Measurements from ENCODE around the gene LPP.

The LPP gene

DNA sequence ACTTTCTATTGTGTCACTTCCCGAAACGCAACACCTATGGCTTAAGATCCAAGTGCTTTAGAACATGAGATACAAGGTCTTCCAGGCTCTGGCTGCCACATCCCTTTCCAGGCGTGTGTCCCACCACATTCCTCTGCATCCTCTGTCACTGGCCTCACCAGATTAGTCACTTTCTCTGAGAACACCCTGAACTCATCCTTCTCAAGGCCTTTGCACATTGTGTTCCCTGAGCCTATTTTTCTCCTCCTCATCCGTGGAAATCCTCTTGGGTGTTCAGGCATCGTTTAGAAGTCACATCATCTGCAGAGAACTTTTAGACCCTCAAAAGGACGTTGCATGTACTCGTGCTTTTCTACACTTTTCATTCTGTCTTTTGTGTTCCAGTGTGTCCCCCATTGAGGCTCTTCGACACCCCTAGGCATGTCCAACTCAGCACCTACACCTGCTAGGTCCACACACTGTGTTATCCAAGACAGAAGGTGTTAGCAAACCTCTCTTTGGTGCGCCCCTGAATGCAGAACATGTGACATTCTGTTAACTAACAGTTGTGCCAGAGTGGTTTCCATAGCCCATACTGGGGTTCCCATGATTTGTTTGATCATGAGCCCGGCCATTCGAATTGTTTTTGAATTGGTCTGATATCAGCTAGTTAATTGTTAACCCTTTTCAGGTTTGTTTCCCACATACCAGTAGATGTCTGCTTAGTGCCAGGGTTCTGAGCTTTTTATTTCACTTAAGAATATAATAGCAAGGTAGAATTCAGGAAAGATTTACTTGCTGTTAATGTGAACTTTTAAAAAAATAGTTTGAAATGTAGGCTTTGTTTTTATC lies 67.2 kb downstream of the LPP start:
- no peak for DNase-seq (ENCODE audit: low read depth in 2 of 2)

DNA sequence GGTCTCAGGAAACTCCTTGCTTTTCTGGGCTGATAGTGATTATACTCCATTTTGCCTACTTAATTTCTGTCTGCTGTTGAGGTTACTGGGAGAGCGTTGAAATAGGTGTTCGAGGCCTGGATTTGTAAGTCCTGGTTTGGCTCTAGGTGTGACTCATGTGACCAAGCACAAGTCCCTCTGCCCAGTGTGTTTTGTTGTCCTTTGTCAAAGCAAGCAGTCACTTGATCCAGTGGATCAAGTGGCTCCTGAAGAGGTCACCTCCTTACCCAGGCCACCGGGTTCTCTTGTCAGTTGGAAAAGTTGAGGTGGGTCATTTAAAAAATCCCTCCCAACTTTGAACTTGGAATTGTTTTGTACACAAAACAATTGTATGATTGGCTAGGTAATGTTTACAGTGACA lies 70.0 kb downstream of the LPP start:
- no peak for DNase-seq (ENCODE audit: low read depth in 2 of 2)

DNA sequence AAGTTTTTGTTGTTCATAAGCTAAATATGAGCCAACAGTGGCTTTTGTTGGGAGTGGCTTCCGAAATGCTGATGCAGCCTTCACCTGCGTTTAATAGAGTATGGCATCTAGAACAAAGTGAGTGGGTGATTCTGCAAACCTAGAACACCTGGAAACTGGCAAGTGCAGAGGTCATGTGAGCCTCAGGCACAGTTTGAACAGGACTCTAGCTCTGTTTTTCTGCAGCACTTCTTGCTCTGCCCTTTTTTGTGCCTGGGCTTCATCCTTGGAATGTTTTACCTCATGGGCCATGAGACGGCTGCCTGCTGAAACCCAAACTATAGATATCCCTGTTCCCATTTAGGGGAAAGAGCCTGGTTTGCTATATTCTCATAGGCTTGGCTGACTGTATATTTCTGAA lies 73.5 kb downstream of the LPP start:
- no peak for DNase-seq (ENCODE audit: low read depth in 2 of 2)

DNA sequence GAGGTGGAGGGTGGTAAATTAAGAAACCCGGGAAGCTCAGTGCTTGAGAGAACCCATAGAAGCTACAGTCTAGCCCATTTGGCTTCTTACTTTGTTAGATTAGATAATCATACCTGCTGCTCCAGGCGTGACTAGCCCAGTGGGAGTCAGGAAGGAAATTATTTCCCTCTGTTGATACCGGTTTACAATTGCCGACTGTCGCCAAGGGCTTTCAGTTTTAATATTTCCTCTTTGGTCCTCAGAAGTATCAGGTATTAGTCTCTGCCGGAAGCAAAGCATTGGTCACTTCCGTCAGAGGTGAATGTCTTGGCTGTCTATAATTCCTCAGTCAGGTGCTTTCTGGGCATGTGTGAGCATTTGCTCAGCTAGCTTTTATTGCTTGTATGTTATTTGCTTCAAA lies 75.2 kb downstream of the LPP start:
- no peak for DNase-seq (ENCODE audit: low read depth in 2 of 2)

DNA sequence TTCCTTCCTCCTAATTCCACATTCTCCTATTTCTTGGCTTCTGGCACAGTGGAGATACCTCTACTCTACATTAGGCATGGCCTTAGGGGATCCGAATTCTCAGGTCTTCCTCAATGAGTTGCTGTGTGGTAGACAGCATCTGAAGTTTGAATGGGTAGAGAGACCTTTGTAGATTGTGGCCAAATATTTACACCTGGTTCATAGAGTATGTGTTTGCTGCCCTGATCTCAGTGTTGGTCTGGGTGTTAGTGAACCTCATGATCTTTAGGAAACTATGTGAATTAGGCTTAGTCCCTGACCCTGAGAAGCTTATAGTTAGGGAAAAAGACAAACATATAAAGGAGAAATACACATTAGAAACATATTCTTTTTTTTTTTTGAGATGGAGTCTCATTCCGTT lies 75.8 kb downstream of the LPP start:
- DNase-seq (ENCODE audit: low read depth in 2 of 2): no peak

DNA sequence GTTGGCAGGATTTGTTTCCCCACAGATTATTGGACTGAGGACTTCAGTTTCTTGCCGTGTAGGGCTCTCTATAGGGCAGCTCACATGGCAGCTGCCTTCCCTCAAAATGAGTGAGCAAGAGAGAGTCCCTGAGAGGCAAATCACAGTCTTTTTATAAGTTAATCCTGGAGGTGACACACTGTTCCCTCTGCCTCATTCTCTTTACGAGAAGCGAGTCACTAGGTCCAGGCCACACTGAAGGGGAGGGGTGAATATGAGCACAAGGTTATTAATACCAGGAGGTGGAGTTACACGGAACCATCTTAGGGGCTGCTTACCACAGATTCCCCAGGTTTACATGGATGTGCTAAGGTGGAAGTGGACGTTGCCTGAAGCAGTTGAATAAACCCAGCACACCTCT lies 77.0 kb downstream of the LPP start:
- no peak for DNase-seq (ENCODE audit: low read depth in 2 of 2)

DNA sequence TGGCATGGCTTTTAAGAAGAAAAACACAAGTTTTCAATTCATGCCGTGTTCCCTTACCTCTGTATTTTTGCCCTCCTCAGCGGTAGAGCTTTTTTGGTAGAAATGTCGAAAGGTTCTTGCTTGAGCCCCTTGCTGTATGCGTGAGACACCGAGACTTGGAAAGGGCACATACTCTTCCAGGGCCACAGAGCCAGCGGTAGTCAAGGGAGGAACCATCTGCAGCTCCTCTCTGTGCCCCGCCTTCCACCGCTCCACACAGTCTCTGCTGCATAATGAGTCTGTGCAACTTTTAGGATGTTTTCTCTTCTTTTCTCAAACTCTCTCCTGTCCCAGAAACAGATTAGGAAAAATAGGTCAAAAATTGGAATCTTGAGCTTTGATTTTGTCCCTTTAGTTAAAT lies 77.5 kb downstream of the LPP start:
- DNase-seq (ENCODE audit: low read depth in 2 of 2): no peak

DNA sequence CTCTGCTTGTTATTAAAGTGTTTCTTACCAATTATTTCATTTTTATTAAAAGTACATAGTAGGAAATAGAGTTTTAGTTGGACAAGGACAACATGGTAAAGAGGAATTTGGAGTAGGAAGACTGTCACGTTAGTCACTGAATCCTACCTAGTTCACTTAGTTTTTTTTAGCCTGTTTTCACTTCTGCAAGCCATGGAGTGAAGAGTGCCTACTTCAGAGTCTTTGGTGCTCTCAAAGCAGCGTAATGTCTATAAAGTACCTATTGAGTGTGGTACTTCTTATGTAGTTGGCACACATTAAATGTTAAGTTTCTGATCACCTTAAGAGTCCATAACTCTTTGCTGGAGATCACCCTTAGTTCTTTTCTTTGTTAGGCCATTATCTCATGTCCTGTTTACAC lies 78.7 kb downstream of the LPP start:
- no peak for DNase-seq (ENCODE audit: low read depth in 2 of 2)

DNA sequence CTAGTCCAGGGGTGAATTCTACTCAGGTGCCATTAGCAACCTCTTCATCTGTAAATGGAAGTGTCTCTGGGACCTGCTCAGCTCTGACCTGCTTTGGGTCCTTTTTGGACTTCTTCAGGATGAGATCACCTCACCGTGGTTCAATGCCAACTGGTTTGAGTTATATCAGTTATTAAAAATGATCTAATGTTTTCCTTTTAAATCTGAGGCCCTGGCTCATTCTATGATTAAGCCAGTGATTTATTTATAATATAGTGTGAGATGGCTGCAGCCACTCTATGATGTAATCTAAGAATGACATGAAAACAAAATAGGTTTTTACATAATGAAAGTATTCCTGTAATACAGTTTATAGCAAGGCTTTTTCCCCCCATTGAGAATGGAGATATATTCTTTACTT lies 79.4 kb downstream of the LPP start:
- DNase-seq (ENCODE audit: low read depth in 2 of 2): no peak

DNA sequence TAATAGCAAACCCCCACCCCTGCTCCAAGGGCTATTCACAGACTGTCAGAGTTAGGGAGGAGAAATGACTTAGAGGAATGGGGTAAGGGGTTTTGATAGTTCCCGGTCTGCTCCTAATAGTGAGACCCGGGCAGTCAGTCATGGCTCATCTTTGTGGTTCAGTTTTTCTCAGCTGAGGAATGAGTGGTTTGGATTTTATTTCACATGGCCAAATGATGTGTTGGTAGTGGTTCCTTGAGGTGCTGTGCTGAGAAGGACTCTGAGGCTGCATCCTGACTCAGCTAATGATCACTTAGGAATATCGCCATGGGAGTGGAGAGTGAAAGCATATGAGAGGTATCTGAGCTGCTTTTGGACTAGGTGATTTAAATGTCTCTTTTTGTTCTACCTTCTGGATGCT lies 80.2 kb downstream of the LPP start:
- DNase-seq (ENCODE audit: low read depth in 2 of 2): no peak

DNA sequence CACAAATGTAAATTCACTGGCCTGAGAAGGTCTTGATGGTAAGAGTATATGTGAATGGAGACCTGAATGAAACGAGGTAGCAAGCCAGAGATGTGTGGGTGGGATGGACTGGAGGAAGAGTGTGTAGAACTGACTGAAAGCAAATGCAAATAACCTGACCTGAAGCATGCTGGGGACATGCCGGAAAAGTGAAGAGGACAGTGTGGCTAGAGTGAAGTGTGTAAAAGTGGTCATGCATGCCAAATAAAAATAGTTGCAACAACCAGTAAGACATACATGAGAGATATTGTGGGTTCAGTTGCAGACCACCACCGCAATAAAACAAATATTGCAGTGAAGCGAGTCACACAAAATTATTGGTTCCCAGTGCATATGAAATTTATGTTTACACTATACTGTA lies 82.3 kb downstream of the LPP start:
- DNase-seq (ENCODE audit: low read depth in 2 of 2): no peak

DNA sequence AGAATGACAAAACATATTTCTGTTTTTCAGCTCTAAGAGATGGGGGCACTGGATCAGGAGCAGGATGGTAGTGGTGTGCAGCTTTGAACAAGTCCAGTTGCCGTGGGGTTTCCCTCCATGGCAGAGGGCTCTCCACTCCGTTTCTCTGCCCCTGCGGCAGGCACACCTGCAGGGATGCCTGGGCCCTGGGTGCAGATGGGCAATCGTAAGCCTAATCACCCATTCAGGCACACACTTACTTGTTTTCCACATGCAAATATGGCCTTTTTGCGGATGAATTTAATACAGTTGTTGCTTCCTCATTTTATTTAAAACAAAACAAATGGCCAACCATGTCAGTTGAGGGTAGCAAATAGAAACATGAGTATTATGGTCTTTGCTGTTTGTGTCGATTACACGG lies 85.1 kb downstream of the LPP start:
- no peak for DNase-seq (ENCODE audit: low read depth in 2 of 2)

DNA sequence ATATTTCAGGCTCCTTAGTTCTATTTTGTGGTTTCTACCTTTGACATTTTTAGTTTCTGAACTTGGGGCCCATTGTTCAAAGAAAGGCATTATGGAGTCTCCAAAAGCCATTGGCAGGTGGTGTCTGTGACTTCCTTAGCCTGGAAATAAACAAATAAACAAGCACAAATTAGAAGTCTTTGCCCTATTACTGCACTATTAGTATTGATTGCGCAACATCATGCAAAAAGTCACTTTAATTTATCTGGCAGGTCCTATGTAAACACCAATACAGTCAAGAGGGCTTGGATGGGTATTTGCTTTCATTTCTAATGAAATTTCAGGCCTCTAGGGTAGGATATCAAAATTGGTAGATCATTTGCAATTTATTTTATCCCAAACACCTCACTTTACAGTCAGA lies 85.6 kb downstream of the LPP start:
- DNase-seq (ENCODE audit: low read depth in 2 of 2): no peak

DNA sequence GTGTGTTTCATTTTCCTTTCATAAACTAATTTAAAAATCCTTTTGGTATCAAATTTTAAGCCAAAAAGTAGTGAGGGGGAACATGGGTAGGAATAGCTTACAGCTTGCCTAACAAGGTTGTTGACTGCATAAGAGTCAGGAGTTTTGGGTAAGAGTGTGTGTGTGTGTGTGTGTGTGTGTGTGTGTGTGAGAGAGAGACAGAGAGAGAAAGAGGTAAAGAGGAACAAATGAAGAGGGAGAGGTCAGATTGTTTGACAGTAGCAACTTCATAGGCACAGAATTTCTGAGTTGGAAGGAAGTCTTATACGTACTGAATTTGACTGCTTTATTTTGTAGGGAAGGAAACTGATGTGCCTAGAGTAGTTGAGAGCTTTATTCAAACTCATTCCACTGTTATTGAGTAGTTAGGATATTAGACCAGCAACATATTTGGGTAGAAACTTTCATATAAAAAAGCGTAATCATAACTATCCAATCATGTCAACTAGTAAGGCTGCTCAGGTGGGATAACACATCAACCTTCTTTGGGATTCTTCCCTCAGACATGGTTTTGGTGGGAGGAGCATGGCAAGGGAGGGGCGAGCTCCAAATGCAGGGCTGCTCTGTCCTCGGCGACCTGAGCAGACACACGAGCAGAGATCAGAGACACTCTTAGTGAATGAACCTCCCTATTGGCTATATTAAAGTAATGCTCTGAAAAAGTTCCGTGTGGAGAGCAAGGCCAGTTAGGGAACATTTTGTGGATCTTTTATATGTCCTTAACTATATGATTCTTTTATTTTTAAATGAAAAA lies 86.4 kb downstream of the LPP start:
- DNase-seq (ENCODE audit: low read depth in 2 of 2): no peak

DNA sequence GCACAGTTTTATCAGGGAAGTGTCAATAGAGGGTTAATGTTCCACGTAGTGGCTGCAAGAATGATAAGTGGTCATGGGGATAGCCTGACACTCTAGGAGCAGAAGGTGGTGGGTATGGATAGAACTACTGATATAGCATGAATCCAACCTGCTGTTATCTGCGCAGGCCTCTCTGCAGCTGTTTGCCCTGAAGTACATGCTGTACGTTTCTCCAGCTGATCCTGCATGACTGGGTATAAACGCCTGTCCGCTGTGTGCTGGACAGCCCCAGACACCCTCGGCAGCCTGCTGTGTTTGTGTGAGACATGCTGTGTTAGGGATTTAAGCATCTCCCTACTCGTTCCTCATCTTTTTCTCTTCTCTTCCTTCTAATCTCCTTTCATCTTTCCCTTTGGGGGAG lies 87.1 kb downstream of the LPP start:
- DNase-seq (ENCODE audit: low read depth in 2 of 2): no peak

DNA sequence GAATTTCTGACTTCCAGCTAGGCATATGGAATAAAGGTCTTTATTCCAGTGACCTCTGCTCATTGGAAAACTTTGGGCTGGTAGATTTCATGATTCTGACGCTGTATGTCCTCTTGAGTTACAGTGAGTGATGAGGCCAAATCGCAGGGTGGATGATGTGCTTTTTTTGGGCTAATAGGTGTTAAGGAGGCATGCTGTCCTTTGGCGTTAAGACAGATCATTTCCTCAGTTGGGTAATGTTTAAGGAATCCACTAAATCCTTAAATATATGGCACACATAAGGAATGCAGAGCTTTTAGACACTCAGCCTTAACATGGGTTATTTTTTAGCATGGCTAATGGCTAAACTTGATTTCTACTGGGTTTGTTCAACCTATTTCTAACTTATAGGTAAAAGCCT lies 87.9 kb downstream of the LPP start:
- DNase-seq (ENCODE audit: low read depth in 2 of 2): no peak

DNA sequence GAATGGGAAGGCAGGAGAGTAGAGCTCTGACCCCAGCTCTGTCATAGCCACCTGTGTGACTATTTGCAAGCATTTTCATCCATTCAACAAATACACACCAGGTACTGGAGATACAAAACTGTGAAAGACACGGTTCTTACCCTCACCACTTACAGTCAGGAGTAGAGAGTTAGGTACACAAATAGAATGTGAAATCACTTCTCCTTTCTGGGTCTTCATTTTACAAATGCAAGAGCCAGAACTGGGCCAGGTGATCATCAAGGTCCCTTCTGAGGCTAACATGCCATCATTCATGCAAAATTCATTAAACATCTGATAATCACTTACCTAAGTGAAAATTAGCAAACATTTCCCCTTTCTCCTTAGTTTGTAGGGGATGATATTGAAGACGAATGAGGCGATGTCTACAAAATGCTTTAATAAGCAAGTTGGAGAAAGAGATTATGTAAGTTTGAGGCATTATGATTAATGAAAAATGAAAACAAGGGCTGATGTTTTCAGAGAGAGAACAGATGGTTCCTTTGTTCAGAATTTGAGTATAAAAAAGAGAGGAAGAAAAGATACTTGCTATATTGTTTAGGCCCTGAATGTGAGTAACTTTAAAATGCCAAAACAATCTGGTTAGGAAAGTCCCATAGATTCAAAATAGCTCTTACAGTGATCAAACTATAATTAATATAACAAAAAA lies 88.6 kb downstream of the LPP start:
- no peak for DNase-seq (ENCODE audit: low read depth in 2 of 2)

DNA sequence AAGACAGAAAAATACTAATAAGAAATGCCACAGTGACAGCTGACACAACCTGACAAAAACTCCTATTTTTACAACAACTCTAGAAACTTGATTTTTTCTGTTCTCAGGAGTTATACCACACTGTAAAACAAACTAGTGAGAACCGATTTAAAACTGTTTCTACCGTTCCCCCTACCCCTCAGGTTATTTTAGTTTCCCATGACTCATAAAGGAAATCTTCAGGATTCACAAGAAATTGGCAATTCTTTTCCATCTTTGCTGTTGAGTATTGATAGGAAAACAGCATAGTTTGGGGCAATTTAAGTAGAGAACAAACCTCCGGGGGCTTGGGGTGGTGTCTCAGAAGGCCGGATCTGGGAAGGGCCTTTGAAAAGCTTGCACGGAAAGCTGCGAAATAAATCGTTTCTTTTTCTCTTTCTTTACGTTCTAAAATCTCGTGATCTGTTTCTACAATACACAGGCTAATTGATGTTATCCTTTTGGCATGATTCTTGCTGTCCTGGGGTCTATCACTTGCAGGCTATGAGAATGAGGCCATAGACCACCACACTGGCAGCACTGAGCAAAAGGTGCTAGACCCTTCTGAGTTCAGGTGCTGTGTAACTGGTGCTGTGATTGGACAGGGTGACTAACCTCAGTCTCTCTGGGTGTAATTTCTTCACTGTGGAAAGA lies 89.3 kb downstream of the LPP start:
- no peak for DNase-seq (ENCODE audit: low read depth in 2 of 2)

DNA sequence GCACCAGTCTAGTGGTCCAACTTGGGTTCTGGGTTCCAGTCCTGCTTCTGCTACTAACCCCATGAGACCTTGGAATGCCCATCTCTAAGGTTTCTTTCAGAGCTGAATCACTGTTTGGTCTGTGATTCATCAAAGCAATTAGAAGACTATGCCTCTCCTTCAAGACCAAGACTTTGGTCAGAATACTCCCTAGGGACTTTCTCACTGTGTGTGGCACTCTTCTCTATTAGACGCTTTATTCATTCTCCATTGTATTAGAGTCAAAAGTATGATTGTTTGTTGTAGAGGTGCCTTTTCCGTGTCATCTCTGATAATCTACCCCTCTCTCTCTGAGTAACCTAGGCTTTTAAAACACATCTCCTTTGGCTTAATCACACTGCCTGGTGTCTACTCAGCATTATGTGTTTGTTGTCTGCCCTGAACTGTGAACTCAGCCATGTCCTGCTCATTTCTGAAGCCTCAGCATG lies 90.5 kb downstream of the LPP start:
- DNase-seq (ENCODE audit: low read depth in 2 of 2): no peak

DNA sequence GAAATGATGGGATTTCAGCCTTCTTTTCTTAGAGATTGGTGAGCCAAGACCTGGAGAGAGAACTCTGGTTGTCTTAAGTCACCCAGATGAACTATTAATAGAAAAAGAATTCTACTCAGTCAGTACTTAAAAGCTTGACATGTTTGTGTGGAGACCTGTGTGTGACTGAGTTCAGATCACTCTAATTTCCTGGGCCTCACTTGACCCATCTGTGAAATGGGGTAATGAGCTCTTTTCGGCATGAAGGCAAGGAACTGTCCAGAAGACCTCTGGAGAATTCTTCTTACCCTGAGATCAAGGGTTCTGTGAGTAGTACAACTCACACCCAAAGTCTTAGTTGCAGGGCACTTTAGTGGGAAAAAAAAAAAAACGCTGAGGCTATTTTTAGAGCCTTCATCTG lies 92.9 kb downstream of the LPP start:
- no peak for DNase-seq (ENCODE audit: low read depth in 2 of 2)

DNA sequence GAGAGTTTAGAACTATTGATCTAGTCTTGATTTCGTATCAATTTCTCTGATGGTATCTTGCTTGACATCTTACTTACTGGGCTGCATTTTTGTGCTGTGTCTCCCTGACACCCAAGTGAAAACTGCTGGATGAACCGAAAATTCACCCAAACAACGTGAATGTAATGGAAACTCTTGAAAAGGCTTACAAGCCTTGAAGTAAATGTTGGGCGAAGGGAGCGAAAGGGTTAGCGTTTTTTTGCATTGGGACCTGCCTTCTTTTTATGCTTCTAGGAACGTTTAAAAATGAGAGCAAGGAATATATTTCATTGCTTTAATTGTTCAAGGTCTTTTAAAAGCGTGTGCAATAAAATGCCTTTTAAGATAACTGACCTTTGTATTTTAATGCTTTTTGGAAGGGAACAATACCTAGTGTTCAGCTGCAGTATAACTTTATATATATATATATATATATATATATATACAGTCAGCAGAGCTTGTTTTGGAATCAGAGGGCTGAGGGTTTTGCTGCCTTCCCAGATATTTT lies 94.1 kb downstream of the LPP start:
- no peak for DNase-seq (ENCODE audit: low read depth in 2 of 2)

All from stimulated activated CD4-positive, alpha-beta T cell treated with anti-CD3 and anti-CD28 coated beads, Interleukin-4, amount 100 ng/mL, for 48 hours (primary cell).